K562 (cell line): ENCODE data around the gene SLC9A2. TPM values are rescaled to one million over a fixed set of nuclear protein-coding genes. Genes with fewer than 3 reads are reported as not detected.

ENCODE experiments used
- ATAC-seq: fragments of 200-7000 bp; cut with Tn5 transposase; 3 replicates; pipeline ENCODE4 v1.9.1; 2020; ENCODE audit warnings: moderate library complexity
- BruUV-seq: library from RNA; stranded (reverse); fragments of 400-500 nt; replicated peaks from 2 replicates; lab custom pipeline; 2021; lab: Mats Ljungman, UMichigan
- CTCF ChIA-PET: fragments of 300-600 bp; formaldehyde crosslinking; extraction: SDS; loops from one replicate; lab custom pipeline; 2021; ENCODE audit warnings: low intra/inter-chr PET ratio; lab: Yijun Ruan, JAX
- POLR2A ChIA-PET: fragments of 300-600, 350-650 bp; sonication (Branson Sonifier 250); formaldehyde crosslinking; extraction: SDS; loops from one replicate; lab custom pipeline; 2021; ENCODE audit warnings: antibody characterized with exemption, inconsistent platforms; lab: Yijun Ruan, JAX
- DNase-seq, 4 experiments: peaks; one replicate each; pipeline versions ENCODE4 v3.0.0 to v3.0.0-alpha.2; 2011 to 2018; ENCODE audit warnings: low spot score in 3 of 4, mixed read lengths in 3 of 4; ENCODE audit errors: extremely low read depth in 1 of 4
- FAIRE-seq: peaks from 2 replicates; lab custom pipeline; 2011; peaks lifted over from hg19 to GRCh38; lab: Jason Lieb, UNC
- H2AFZ ChIP-seq: 2 replicates; pipeline ENCODE4 v1.6.0; 2011; ENCODE audit warnings: low read depth, low read length, control low read depth, inconsistent platforms
- H3K27ac ChIP-seq: fragments of 200-600 bp; 3 replicates; pipeline ENCODE4 v1.8.0; 2011; ENCODE audit warnings: low read depth, mild to moderate bottlenecking, control low read depth, inconsistent platforms, low read length, moderate library complexity, mixed read lengths; ENCODE audit errors: extremely low read depth
- H3K27me3 ChIP-seq, 2 experiments: fragments of 300-600 bp in 1 of 2; 2 replicates in 1 of 2; 3 replicates in 1 of 2; pipeline versions ENCODE4 v1.6.0 to v1.8.0; 2011; ENCODE audit warnings: inconsistent platforms in 2 of 2, low read length in 2 of 2, mild to moderate bottlenecking in 1 of 2, mixed read lengths in 1 of 2, moderate library complexity in 1 of 2; ENCODE audit not compliant: control insufficient read depth in 2 of 2, insufficient read depth in 2 of 2
- H3K36me3 ChIP-seq: fragments of 300-600 bp; 3 replicates; pipeline ENCODE4 v1.8.0; 2011; ENCODE audit warnings: mild to moderate bottlenecking, low read length, inconsistent platforms; ENCODE audit not compliant: control insufficient read depth, insufficient read depth
- H3K4me1 ChIP-seq, 2 experiments: fragments of 200-600 bp in 1 of 2; replicated peaks in 1 of 2; 2 replicates in 1 of 2; 3 replicates in 1 of 2; pipeline versions ENCODE4 v1.5.1 to v1.8.0; 2011; ENCODE audit warnings: inconsistent platforms in 2 of 2, low read length in 2 of 2, mild to moderate bottlenecking in 1 of 2, mixed read lengths in 1 of 2, moderate library complexity in 1 of 2; ENCODE audit not compliant: control insufficient read depth in 2 of 2, insufficient read depth in 2 of 2
- H3K4me2 ChIP-seq: 2 replicates; pipeline ENCODE4 v1.6.1; 2011; ENCODE audit warnings: low read length, control low read depth, inconsistent platforms, mixed read lengths; ENCODE audit not compliant: insufficient read depth
- H3K4me3 ChIP-seq: fragments of 200-600 bp; sonication (generic), shearing (Covaris generic); 2 replicates; pipeline ENCODE4 v1.5.1; 2016; ENCODE audit warnings: control low read depth, inconsistent platforms
- H3K79me2 ChIP-seq: fragments of 200-600 bp; 3 replicates; pipeline ENCODE4 v1.8.0; 2011; ENCODE audit warnings: low read length, inconsistent platforms; ENCODE audit not compliant: control insufficient read depth, insufficient read depth
- H3K9ac ChIP-seq, 2 experiments: 2 replicates each; pipeline versions ENCODE4 v1.6.0 to v1.6.1; 2011; ENCODE audit warnings: low read depth in 2 of 2, low read length in 2 of 2, control low read depth in 1 of 2, inconsistent platforms in 1 of 2, mild to moderate bottlenecking in 1 of 2, mixed read lengths in 1 of 2; ENCODE audit not compliant: insufficient read depth in 1 of 2
- H3K9me1 ChIP-seq: one replicate; pipeline ENCODE4 v1.6.0; 2011; ENCODE audit warnings: inconsistent platforms, mild to moderate bottlenecking, low read length, moderate library complexity; ENCODE audit not compliant: control insufficient read depth, insufficient read depth
- H3K9me3 ChIP-seq: replicated peaks from 2 replicates; pipeline ENCODE4 v1.5.1; 2011; ENCODE audit warnings: low read depth, low read length, inconsistent platforms; ENCODE audit not compliant: control insufficient read depth, insufficient read depth
- H4K20me1 ChIP-seq: replicated peaks from 2 replicates; pipeline ENCODE4 v1.6.1; 2011; ENCODE audit warnings: low read length, inconsistent platforms, mixed read lengths; ENCODE audit not compliant: control insufficient read depth, insufficient read depth
- ATF3 ChIP-seq, 2 experiments: fragments of 450-650 bp in 1 of 2; sonication (generic) in 1 of 2; formaldehyde crosslinking in 1 of 2; IDR thresholded peaks in 1 of 2; conservative IDR thresholded peaks in 1 of 2; 2 replicates each; pipeline versions ENCODE4 v1.6.1 to v1.8.1; 2016 to 2023; ENCODE audit warnings: mild to moderate bottlenecking in 2 of 2, moderate library complexity in 2 of 2, inconsistent platforms in 1 of 2, missing genetic modification reagents in 1 of 2
- CC2D1A ChIP-seq: fragments of 450-650 bp; IDR thresholded peaks from 2 replicates; pipeline ENCODE4 v1.6.1; 2017; ENCODE audit warnings: mild to moderate bottlenecking
- FOSL1 ChIP-seq: fragments of 200-800 bp; sonication (Bioruptor generic); conservative IDR thresholded peaks from 2 replicates; pipeline ENCODE4 v1.6.1; 2016; ENCODE audit warnings: missing genetic modification characterization, missing compliant biosample characterization
- JUND ChIP-seq, 2 experiments: IDR thresholded peaks; 2 replicates in 1 of 2; 3 replicates in 1 of 2; pipeline ENCODE4 v1.6.1; 2011; ENCODE audit warnings: borderline replicate concordance in 2 of 2, low read depth in 2 of 2, low read length in 2 of 2, improper control_type of control experiment in 1 of 2, missing biosample characterization in 1 of 2, missing genetic modification characterization in 1 of 2, missing genetic modification reagents in 1 of 2
- LEF1 ChIP-seq: fragments of 450-650 bp; IDR thresholded peaks from 2 replicates; pipeline ENCODE4 v1.6.1; 2016; ENCODE audit warnings: mild to moderate bottlenecking
- MNT ChIP-seq, 2 experiments: fragments of 450-650 bp; conservative IDR thresholded peaks; 2 replicates each; pipeline ENCODE4 v1.6.1; 2017; ENCODE audit warnings: mild to moderate bottlenecking in 2 of 2, moderate library complexity in 2 of 2
- MTF1 ChIP-seq: fragments of 250-450 bp; sonication (Bioruptor Pico); IDR thresholded peaks from 2 replicates; pipeline ENCODE4 v1.9.0; 2021; ENCODE audit warnings: moderate library complexity, mild to moderate bottlenecking, inconsistent platforms, borderline replicate concordance
- ZBTB34 ChIP-seq: fragments of 250-450 bp; sonication (Bioruptor Pico); IDR thresholded peaks from 2 replicates; pipeline ENCODE4 v1.8.0; 2021; ENCODE audit warnings: mild to moderate bottlenecking, moderate library complexity
- WGBS: fragments of 100-300 bp; shearing (Covaris generic); methylation state at CpG from one replicate; pipeline ENCODE4 v1.1.6; 2016; ENCODE audit warnings: low coverage, mixed read lengths; ENCODE audit not compliant: insufficient coverage; ENCODE audit errors: missing lambda C conversion rate; 5-methylcytosine and 5-hydroxymethylcytosine counted together
- in situ Hi-C: fragments of 300-500 bp; cut with MboI; formaldehyde crosslinking; loops from 4 replicates; pipeline ENCODE4 v1.15.0; 2018; ENCODE audit warnings: inconsistent platforms, mixed read lengths
- intact Hi-C: fragments of 100-400 bp; cut with micrococcal nuclease; formaldehyde crosslinking; loops from 2 replicates; pipeline ENCODE4 v1.14.2; 2022
- polyA plus RNA-seq, 8 experiments: library from polyadenylated mRNA; depleted of rRNA in 4 of 8; stranded (reverse) in 5 of 8; unstranded in 3 of 8; fragments of >200 nt; fragmentation: Nextera tagmentation in 2 of 8; fragmentation: Illumina TruSeq in 1 of 8; extraction: Ambion mirVana in 2 of 8; extraction: Trizol in 1 of 8; gene quantifications; 2 replicates each; pipeline versions ENCODE4 v1.2.1 to v1.2.3, GENCODE V29; 2011 to 2014; ENCODE audit warnings: inconsistent platforms in 1 of 8, missing spikeins in 1 of 8
- total RNA-seq, 7 experiments: library from RNA; depleted of rRNA in 6 of 7; stranded (reverse); fragments of >200 nt in 6 of 7; fragmentation: Illumina TruSeq in 2 of 7; extraction: Trizol in 2 of 7; gene quantifications; 2 replicates each; pipeline versions ENCODE4 v1.2.1 to v1.2.3, GENCODE V29; 2011 to 2021; ENCODE audit warnings: low replicate concordance in 1 of 7

SLC9A2 gene
- total and polyA plus RNA-seq, 9 of the 15 experiments (the other 6 are each of a cell fraction or from before 2014, with no cell fraction given) = 0.45 to 3.3 (median 1.6) TPM

GRCh38 chr2:102630458-102630857 is 11.1 kb downstream of the SLC9A2 start (continued):
- 0 out of 4 replicates have a peak, but pooled peaks of 1 of the 2 experiments have one; percentile 21 for TF ChIP-seq MNT (conservative IDR thresholded peaks at IDR 0.05)
- peak; percentile 46; the same call in 1 of the 2 replicates for TF ChIP-seq LEF1
- TF ChIP-seq, all 486 proteins: peak for 20

GRCh38 chr2:102632380-102633175 is 13.2 kb downstream of the SLC9A2 start:
- Histone ChIP-seq H3K79me2 (peaks cover 36% of the 10 kb centered on the region), H3K9me1 (no peaks in the 10 kb centered on the region), H2AFZ (peak overlapping the region; percentile 28; the same call in 1 of the 2 replicates), H3K9me3 (no peaks in the 10 kb centered on the region), H3K4me2 (no peak overlapping the region), H3K9ac (no peak overlapping the region), H4K20me1 (no peaks in the 10 kb centered on the region), H3K27ac (no peak overlapping the region), H3K4me3 (no peak overlapping the region), H3K36me3 (no peaks in the 10 kb centered on the region; the same call in 2 of the 3 replicates), H3K4me1 (peaks cover 8 to 42% of the 10 kb centered on the region in 2 experiments), H3K27me3 (no peaks in the 10 kb centered on the region)
- 48% methylated on average over 4 of the region's 4 CpGs for WGBS
- FAIRE-seq (no peak), ATAC-seq (no peak), DNase-seq (no peak)
- peak in 1 of 2 experiments; percentile 39; a peak in 1 of 4 replicates for TF ChIP-seq MNT (conservative IDR thresholded peaks at IDR 0.05)
- 0 out of 2 replicates have a peak, but pooled peaks have one; percentile 18 for TF ChIP-seq ZBTB34
- peak; percentile 71 for TF ChIP-seq ATF3 (IDR thresholded peaks at IDR 0.05)
- TF ChIP-seq ATF3 (CRISPR knock-in tag; conservative IDR thresholded peaks at IDR 0.05) = no peak
- TF ChIP-seq MTF1 (CRISPR knock-in tag) = no peak
- TF ChIP-seq JUND (IDR thresholded peaks at IDR 0.05; ENCODE audit: borderline replicate concordance, low read depth, low read length) = peak; percentile 18; the same call in 1 of the 2 replicates
- TF ChIP-seq JUND (tag; IDR thresholded peaks at IDR 0.05; ENCODE audit: borderline replicate concordance, low read depth, low read length) = peak; percentile 32; the same call in 1 of the 3 replicates
- peak; percentile 42 for TF ChIP-seq FOSL1 (tag)
- no peak for TF ChIP-seq CC2D1A
- in situ Hi-C loops = no loop called here
- BruUV-seq = no TSS peak
- ChIA-PET CTCF (no interaction called here), POLR2A (no interaction called here)
- intact Hi-C loops = no loop called here
